MM.1S (cell line): ENCODE measurements around the gene MRPL20.
"Not testable (repeated sequence)": the region's sequence is repeated elsewhere in the genome, so short reads cannot be mapped to it uniquely, and the experiment has no call there.

ENCODE experiments used
- DNase-seq: peaks from one replicate; pipeline ENCODE4 v3.0.0-alpha.2; 2015
- H2AFZ ChIP-seq: fragments of 300-600 bp; sonication (generic); 2 replicates; pipeline ENCODE4 v1.6.0; 2016; ENCODE audit warnings: antibody characterized with exemption, low read length
- H3F3A ChIP-seq: fragments of 300-600 bp; sonication (generic); 2 replicates; pipeline ENCODE4 v1.6.1; 2016; ENCODE audit warnings: mild to moderate bottlenecking, antibody characterized with exemption, low read length, moderate library complexity, mixed read lengths; ENCODE audit not compliant: insufficient read depth
- H3K27ac ChIP-seq: fragments of 300-600 bp; sonication (generic); 2 replicates; pipeline ENCODE4 v1.5.1; 2016; ENCODE audit warnings: mild to moderate bottlenecking, low read length
- H3K27me3 ChIP-seq: fragments of 300-600 bp; sonication (generic); replicated peaks from 2 replicates; pipeline ENCODE4 v1.6.0; 2016; ENCODE audit warnings: low read length; ENCODE audit not compliant: insufficient read depth
- H3K36me3 ChIP-seq: fragments of 300-600 bp; sonication (generic); replicated peaks from 2 replicates; pipeline ENCODE4 v1.6.1; 2016; ENCODE audit warnings: mild to moderate bottlenecking, low read length, mixed read lengths; ENCODE audit not compliant: insufficient read depth
- H3K4me1 ChIP-seq: fragments of 300-600 bp; sonication (generic); 2 replicates; pipeline ENCODE4 v1.6.1; 2016; ENCODE audit warnings: low read length, mixed read lengths
- H3K4me2 ChIP-seq: fragments of 300-600 bp; sonication (generic); 2 replicates; pipeline ENCODE4 v1.6.0; 2016; ENCODE audit warnings: low read depth, low read length
- H3K4me3 ChIP-seq: fragments of 300-600 bp; sonication (generic); 2 replicates; pipeline ENCODE4 v1.5.1; 2016; ENCODE audit warnings: low read length, mixed read lengths
- H3K79me2 ChIP-seq: fragments of 300-600 bp; sonication (generic); 2 replicates; pipeline ENCODE4 v1.6.1; 2016; ENCODE audit warnings: mixed run types, low read length, mixed read lengths
- H3K9ac ChIP-seq: fragments of 300-600 bp; sonication (generic); 2 replicates; pipeline ENCODE4 v1.6.1; 2016; ENCODE audit warnings: low read length, mixed read lengths
- H3K9me2 ChIP-seq: fragments of 300-600 bp; sonication (generic); replicated peaks from 2 replicates; pipeline ENCODE4 v1.6.1; 2016; ENCODE audit warnings: mild to moderate bottlenecking, low read length, mixed read lengths; ENCODE audit not compliant: insufficient read depth
- H3K9me3 ChIP-seq: fragments of 300-600 bp; sonication (generic); replicated peaks from 2 replicates; pipeline ENCODE4 v1.6.1; 2016; ENCODE audit warnings: mild to moderate bottlenecking, low read length, mixed read lengths; ENCODE audit not compliant: insufficient read depth
- H4K20me1 ChIP-seq: fragments of 300-600 bp; sonication (generic); 2 replicates; pipeline ENCODE4 v1.6.1; 2016; ENCODE audit warnings: mild to moderate bottlenecking, low read length, moderate library complexity, mixed read lengths; ENCODE audit not compliant: insufficient read depth
- EZH2 ChIP-seq: fragments of 300-600 bp; sonication (generic); optimal IDR thresholded peaks from 2 replicates; pipeline ENCODE3; 2017; ENCODE audit warnings: low read depth, mild to moderate bottlenecking, antibody characterized with exemption, low read length, mixed read lengths
- EZH2phosphoT487 ChIP-seq: fragments of 300-600 bp; sonication (generic); IDR thresholded peaks from 2 replicates; pipeline ENCODE4 v1.6.1; 2018; ENCODE audit warnings: antibody characterized with exemption, low read length
- TF ChIP-seq, protein P1 (sequence below): fragments of 300-600 bp; sonication (generic); IDR thresholded peaks from 2 replicates; pipeline ENCODE4 v1.5.1; 2016; ENCODE audit warnings: antibody characterized with exemption, low read length, mixed read lengths

MRPL20 gene

DNA sequence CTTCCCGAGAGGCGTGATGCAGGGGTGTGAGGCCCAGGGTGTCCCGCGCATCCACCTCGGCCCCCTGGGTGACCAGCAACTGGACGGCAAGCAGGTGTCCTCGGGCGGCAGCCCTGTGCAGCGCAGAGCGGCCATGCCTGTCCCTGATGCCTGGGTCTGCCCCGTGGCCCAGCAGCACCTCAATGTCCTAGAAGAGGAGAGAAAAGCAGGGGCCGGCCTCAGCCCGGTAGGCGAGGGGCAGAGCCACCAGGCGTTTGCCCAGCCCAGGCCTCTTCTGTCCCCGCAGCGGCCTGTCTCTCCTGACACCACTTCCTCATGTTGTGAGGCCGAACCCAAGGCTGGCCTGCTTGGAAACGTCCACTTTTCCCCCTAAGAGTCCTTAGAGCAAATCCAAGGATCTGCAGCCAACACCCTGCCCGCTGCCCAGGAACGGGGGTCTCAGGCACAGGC lies 12.3 kb upstream of the MRPL20 start:
- no peak for TF ChIP-seq EZH2phosphoT487
- no peak for TF ChIP-seq EZH2
- TF ChIP-seq, protein P1, sequence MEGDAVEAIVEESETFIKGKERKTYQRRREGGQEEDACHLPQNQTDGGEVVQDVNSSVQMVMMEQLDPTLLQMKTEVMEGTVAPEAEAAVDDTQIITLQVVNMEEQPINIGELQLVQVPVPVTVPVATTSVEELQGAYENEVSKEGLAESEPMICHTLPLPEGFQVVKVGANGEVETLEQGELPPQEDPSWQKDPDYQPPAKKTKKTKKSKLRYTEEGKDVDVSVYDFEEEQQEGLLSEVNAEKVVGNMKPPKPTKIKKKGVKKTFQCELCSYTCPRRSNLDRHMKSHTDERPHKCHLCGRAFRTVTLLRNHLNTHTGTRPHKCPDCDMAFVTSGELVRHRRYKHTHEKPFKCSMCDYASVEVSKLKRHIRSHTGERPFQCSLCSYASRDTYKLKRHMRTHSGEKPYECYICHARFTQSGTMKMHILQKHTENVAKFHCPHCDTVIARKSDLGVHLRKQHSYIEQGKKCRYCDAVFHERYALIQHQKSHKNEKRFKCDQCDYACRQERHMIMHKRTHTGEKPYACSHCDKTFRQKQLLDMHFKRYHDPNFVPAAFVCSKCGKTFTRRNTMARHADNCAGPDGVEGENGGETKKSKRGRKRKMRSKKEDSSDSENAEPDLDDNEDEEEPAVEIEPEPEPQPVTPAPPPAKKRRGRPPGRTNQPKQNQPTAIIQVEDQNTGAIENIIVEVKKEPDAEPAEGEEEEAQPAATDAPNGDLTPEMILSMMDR, result no peak
- Histone ChIP-seq H3F3A (no peaks in the 10 kb centered on the region), H3K4me2 (no peak overlapping the region), H3K36me3 (no peaks in the 10 kb centered on the region), H3K9me3 (no peaks in the 10 kb centered on the region), H3K27ac (no peak overlapping the region), H3K9me2 (no peaks in the 10 kb centered on the region), H3K79me2 (no peaks in the 10 kb centered on the region), H2AFZ (no peak overlapping the region), H4K20me1 (no peaks in the 10 kb centered on the region), H3K4me1 (peaks cover 8% of the 10 kb centered on the region), H3K9ac (no peak overlapping the region), H3K27me3 (peaks cover 11% of the 10 kb centered on the region; the same call in 1 of the 2 replicates), H3K4me3 (no peak overlapping the region)
- no peak for DNase-seq

DNA sequence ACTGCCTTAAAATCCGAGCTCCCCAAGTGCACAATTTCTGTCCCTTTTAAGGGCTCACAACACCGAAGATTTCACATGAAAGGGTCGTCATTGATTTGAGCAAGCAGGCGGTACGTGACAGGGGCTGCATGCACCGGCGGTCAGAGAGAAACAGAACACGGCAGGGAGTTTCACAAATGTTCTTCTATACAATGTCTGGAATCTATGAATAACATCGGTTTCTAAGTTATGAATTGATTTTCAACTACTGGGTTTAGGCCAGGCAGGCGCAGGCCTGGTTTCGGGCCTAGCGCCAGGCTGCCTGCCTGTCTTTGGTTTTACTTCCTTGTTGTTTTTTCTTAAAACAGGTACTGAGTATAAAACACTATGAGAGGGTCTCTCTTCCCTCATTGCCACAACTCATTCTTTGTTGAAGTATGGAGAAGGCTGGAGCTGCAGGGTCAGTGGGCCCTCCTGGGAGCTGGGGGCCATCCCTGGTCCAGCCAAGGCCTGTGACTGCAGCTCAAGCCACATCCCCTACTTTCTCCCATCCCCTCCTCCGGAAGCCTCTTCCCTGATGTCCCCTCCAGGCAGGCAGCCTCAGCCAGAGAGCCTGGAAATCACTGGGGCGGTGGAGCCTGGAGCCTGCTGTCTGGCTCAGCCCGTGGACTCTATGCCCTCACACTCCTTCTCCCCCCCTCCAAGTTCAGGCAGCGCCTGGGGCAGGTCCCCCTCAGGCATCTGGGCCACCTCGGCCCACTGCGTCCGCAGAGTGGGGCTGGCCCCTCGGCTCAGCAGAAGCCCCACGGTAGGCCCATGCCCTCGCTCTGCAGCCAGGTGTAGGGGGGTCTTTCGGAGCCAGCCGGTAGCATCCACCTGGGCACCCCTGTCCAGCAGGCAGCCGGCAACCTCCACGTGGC lies 11.6 kb upstream of the MRPL20 start:
- no peaks in the 10 kb centered on the region for H3K79me2 ChIP-seq
- H3K9me3 ChIP-seq, result no peaks in the 10 kb centered on the region
- H4K20me1 ChIP-seq, result no peaks in the 10 kb centered on the region
- no peaks in the 10 kb centered on the region for H3F3A ChIP-seq
- H3K4me3 ChIP-seq, result no peak overlapping the region
- H2AFZ ChIP-seq, result no peak overlapping the region
- no peak for TF ChIP-seq EZH2phosphoT487
- no peak for TF ChIP-seq EZH2
- TF ChIP-seq, protein P1, result no peak
- H3K4me2 ChIP-seq, result no peak overlapping the region
- no peaks in the 10 kb centered on the region for H3K9me2 ChIP-seq
- H3K36me3 ChIP-seq, result no peaks in the 10 kb centered on the region
- peaks cover 8% of the 10 kb centered on the region for H3K4me1 ChIP-seq
- H3K27me3 ChIP-seq, result peaks cover 11% of the 10 kb centered on the region; the same call in 1 of the 2 replicates
- H3K9ac ChIP-seq, result no peak overlapping the region
- DNase-seq, result no peak
- H3K27ac ChIP-seq, result no peak overlapping the region

DNA sequence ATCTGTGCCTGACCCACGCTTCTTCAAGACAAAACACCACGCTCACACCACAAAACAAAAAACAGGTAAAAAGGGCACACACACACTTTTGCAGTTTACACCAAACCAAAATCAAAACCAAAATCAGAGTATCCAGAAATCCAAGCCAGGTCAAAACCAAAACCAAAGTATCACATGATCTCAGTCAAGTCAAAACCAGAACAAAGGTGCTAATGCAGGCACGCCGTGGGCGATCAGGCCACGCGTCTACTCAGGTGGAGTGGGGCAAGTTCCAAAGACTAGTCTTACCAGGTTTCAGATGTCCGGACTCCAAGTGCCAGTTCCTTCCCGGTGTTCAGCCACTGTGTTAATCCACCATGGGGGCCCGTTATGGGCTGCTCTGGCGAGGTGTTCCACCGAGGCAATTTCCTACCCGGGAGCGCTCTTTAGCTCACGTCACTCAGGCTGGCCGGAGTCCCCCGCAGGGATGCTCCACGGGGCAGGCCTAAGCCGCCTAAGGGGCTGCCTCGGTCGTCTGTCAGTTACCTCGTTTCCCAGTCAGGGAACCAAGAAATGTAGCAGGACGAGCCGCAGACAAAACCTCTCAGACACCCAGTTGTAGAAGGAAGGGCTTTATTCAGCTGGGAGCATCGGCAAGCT lies 10.9 kb upstream of the MRPL20 start:
- H3K79me2 ChIP-seq, H3K36me3 ChIP-seq, H3K27me3 ChIP-seq, H3K9me2 ChIP-seq, H3K9ac ChIP-seq, H3F3A ChIP-seq, H4K20me1 ChIP-seq, H3K4me1 ChIP-seq, H3K9me3 ChIP-seq: not testable (repeated sequence)
- Histone ChIP-seq H2AFZ (peak overlapping the region; percentile 60), H3K4me3 (peak overlapping the region; percentile 30), H3K4me2 (peak overlapping the region; percentile 39; the same call in 1 of the 2 replicates), H3K27ac (peak overlapping the region; percentile 0; the same call in 1 of the 2 replicates)
- DNase-seq, result peak; percentile 51
